Dedifferentiated amniotic fluid mesenchymal stem cell (primary cell): ENCODE data around the gene MYH9.

Experiments used
- DNase-seq: peaks from one replicate; pipeline ENCODE4 v3.0.0-alpha.2; 2016; ENCODE audit errors: extremely low spot score

MYH9 gene

GRCh38 chr22:36386351-36386899 lies 1.3 kb downstream of the MYH9 start:
- no peak for DNase-seq

- DNase-seq, result no peak
These were observed 2.0 kb downstream of the MYH9 start for GRCh38 chr22:36385491-36386350.

- DNase-seq, result no peak
These were observed 2.8 kb downstream of the MYH9 start for GRCh38 chr22:36384766-36385481.

GRCh38 chr22:36383110-36383581 lies 4.6 kb downstream of the MYH9 start:
- no peak for DNase-seq

- DNase-seq, result no peak
These were observed 6.1 kb downstream of the MYH9 start for GRCh38 chr22:36381513-36382128.

- no peak for DNase-seq
These were observed 8.0 kb downstream of the MYH9 start for GRCh38 chr22:36379593-36380361.

- DNase-seq, result no peak
These were observed 8.9 kb downstream of the MYH9 start for GRCh38 chr22:36378869-36379217.

- no peak for DNase-seq
These were observed 9.5 kb downstream of the MYH9 start for GRCh38 chr22:36378080-36378868.

GRCh38 chr22:36377022-36377631 lies 10.6 kb downstream of the MYH9 start:
- no peak for DNase-seq

GRCh38 chr22:36376265-36376664 lies 11.5 kb downstream of the MYH9 start:
- no peak for DNase-seq

GRCh38 chr22:36375071-36375980 lies 12.4 kb downstream of the MYH9 start:
- no peak for DNase-seq

GRCh38 chr22:36374603-36375024 lies 13.2 kb downstream of the MYH9 start:
- DNase-seq, result no peak

GRCh38 chr22:36373258-36373579 lies 14.5 kb downstream of the MYH9 start:
- no peak for DNase-seq

- no peak for DNase-seq
These were observed 15.8 kb downstream of the MYH9 start for GRCh38 chr22:36371920-36372319.

GRCh38 chr22:36369922-36370791 lies 17.6 kb downstream of the MYH9 start:
- DNase-seq, result no peak

- DNase-seq, result no peak
These were observed 18.5 kb downstream of the MYH9 start for GRCh38 chr22:36369004-36369921.

GRCh38 chr22:36368359-36368983 lies 19.3 kb downstream of the MYH9 start:
- no peak for DNase-seq
